CD4-positive, CD25-positive, alpha-beta regulatory T cell (primary cell): ENCODE data around the gene G6PD. TPM values are rescaled to one million over a fixed set of nuclear protein-coding genes. Genes with fewer than 3 reads are reported as not detected.

Experiments used
- ATAC-seq, 2 donors: fragments of 150-1000 bp; cut with Tn5 transposase; one replicate each; pipeline ENCODE4 v1.10.0; 2021; ENCODE audit warnings: low read depth in 2 of 2, moderate number of reproducible peaks in 2 of 2, moderate library complexity in 1 of 2
- DNase-seq, 3 donors: peaks; one replicate each; pipeline versions ENCODE4 v3.0.0 to v3.0.0-alpha.2; 2012 to 2022; ENCODE audit warnings: mixed read lengths in 1 of 3
- H3K27ac ChIP-seq: one replicate; pipeline ENCODE4 v1.7.0; 2013; ENCODE audit warnings: mild to moderate bottlenecking, low read length; ENCODE audit not compliant: insufficient read depth, poor library complexity, severe bottlenecking
- H3K27me3 ChIP-seq: one replicate; pipeline ENCODE4 v1.7.0; 2013; ENCODE audit warnings: low read length; ENCODE audit not compliant: control insufficient read depth, insufficient read depth
- H3K36me3 ChIP-seq: one replicate; pipeline ENCODE4 v1.7.0; 2013; ENCODE audit warnings: mild to moderate bottlenecking, low read length, moderate library complexity; ENCODE audit not compliant: control insufficient read depth, insufficient read depth
- H3K4me1 ChIP-seq: 2 replicates; pipeline ENCODE4 v1.7.0; 2013; ENCODE audit warnings: mild to moderate bottlenecking, low read length; ENCODE audit not compliant: insufficient read depth, control insufficient read depth, poor library complexity, severe bottlenecking
- H3K4me3 ChIP-seq: one replicate; pipeline ENCODE4 v1.7.0; 2013; ENCODE audit warnings: low read depth, mild to moderate bottlenecking, low read length, moderate library complexity
- H3K9me3 ChIP-seq, 2 experiments: 1 replicate in 1 of 2; 2 replicates in 1 of 2; pipeline ENCODE4 v1.7.0; 2013; ENCODE audit warnings: low read length in 2 of 2, mild to moderate bottlenecking in 1 of 2, moderate library complexity in 1 of 2; ENCODE audit not compliant: control insufficient read depth in 2 of 2
- H3K27ac Mint-ChIP-seq, 3 donors: one replicate each; pipeline ENCODE4 v1.8.0; 2020 to 2022; ENCODE audit warnings: mild to moderate bottlenecking in 3 of 3, mixed read lengths in 3 of 3, moderate library complexity in 2 of 3
- H3K27me3 Mint-ChIP-seq: one replicate; pipeline ENCODE4 v1.8.0; 2022; ENCODE audit warnings: mild to moderate bottlenecking, mixed read lengths
- H3K36me3 Mint-ChIP-seq: one replicate; pipeline ENCODE4 v1.8.0; 2020; ENCODE audit warnings: mixed read lengths
- H3K4me1 Mint-ChIP-seq, 4 donors: one replicate each; pipeline ENCODE4 v1.8.0; 2020 to 2022; ENCODE audit warnings: mixed read lengths in 4 of 4, mild to moderate bottlenecking in 1 of 4
- H3K4me3 Mint-ChIP-seq, 4 donors: one replicate each; pipeline ENCODE4 v1.8.0; 2020 to 2022; ENCODE audit warnings: mild to moderate bottlenecking in 4 of 4, mixed read lengths in 4 of 4, moderate library complexity in 3 of 4
- H3K9me3 Mint-ChIP-seq, 7 donors: one replicate each; pipeline ENCODE4 v1.8.0; 2020 to 2022; ENCODE audit warnings: mixed read lengths in 7 of 7, mild to moderate bottlenecking in 3 of 7, moderate library complexity in 2 of 7
- polyA plus RNA-seq, 4 donors: library from polyadenylated mRNA; unstranded; fragments of 300-500 nt; fragmentation: Illumina TruSeq; gene quantifications; one replicate each; pipeline ENCODE4 v1.2.3, GENCODE V29; 2021
- total RNA-seq: library from RNA; stranded (reverse); gene quantifications from one replicate; pipeline ENCODE4 v1.2.3, GENCODE V29; 2022

The G6PD gene
- total and polyA plus RNA-seq, 5 donors from 2014 or later = 2.3 to 36.5 (median 4.5) TPM

GRCh38 chrX:154483325-154483724 lies 63.3 kb downstream of the G6PD start:
- Histone ChIP-seq H3K27ac (no peak overlapping the region), H3K4me1 (peaks cover 27% of the 10 kb centered on the region), H3K9me3 (no peaks in the 10 kb centered on the region), H3K36me3 (peaks cover 3% of the 10 kb centered on the region), H3K27me3 (no peaks in the 10 kb centered on the region), H3K4me3 (no peak overlapping the region)
- H3K9me3 Mint-ChIP-seq = no peaks in the 10 kb centered on the region
- DNase-seq (no peak), ATAC-seq (no peak)
- peak overlapping the region in 1 of 4 donors; percentile 44 for H3K4me3 Mint-ChIP-seq
- no peaks in the 10 kb centered on the region for H3K36me3 Mint-ChIP-seq
- no peak overlapping the region for H3K27ac Mint-ChIP-seq
- peaks cover 0 to 40% (median 6%) of the 10 kb centered on the region in 4 donors for H3K4me1 Mint-ChIP-seq
- H3K27me3 Mint-ChIP-seq = no peaks in the 10 kb centered on the region

- no peak overlapping the region for H3K27ac ChIP-seq
- Mint-ChIP-seq H3K4me1 (peaks cover 0 to 37% (median 5%) of the 10 kb centered on the region in 4 donors), H3K36me3 (no peaks in the 10 kb centered on the region), H3K9me3 (no peaks in the 10 kb centered on the region), H3K4me3 (peak overlapping the region in 1 of 4 donors; percentile 43), H3K27me3 (no peaks in the 10 kb centered on the region), H3K27ac (no peak overlapping the region)
- no peaks in the 10 kb centered on the region for H3K9me3 ChIP-seq
- H3K4me3 ChIP-seq = no peak overlapping the region
- ATAC-seq (no peak), DNase-seq (no peak)
- H3K36me3 ChIP-seq = peaks cover 3% of the 10 kb centered on the region
- no peaks in the 10 kb centered on the region for H3K27me3 ChIP-seq
- peaks cover 29% of the 10 kb centered on the region for H3K4me1 ChIP-seq
Measured at GRCh38 chrX:154482786-154483185, 63.9 kb downstream of the G6PD start.

GRCh38 chrX:154481911-154482601 lies 64.6 kb downstream of the G6PD start:
- Histone ChIP-seq H3K36me3 (peaks cover 3% of the 10 kb centered on the region), H3K4me3 (no peak overlapping the region), H3K27me3 (no peaks in the 10 kb centered on the region), H3K4me1 (peaks cover 30% of the 10 kb centered on the region), H3K9me3 (no peaks in the 10 kb centered on the region), H3K27ac (no peak overlapping the region)
- Mint-ChIP-seq H3K4me3 (peak overlapping the region in 3 of 4 donors; percentile 21 to 43 (median 24)), H3K9me3 (no peaks in the 10 kb centered on the region), H3K27me3 (no peaks in the 10 kb centered on the region), H3K27ac (no peak overlapping the region), H3K36me3 (no peaks in the 10 kb centered on the region), H3K4me1 (peaks cover 0 to 42% (median 4%) of the 10 kb centered on the region in 4 donors)
- ATAC-seq = no peak
- DNase-seq = no peak

Other genes with a start within 250 kb of the G6PD start
- 1,918 TPM for gene FLNA, start 172.2 kb downstream of the G6PD start, total RNA-seq
- gene FLNA, start 172.2 kb downstream of the G6PD start, polyA plus RNA-seq = 100 to 1,000 TPM; 219 to 283 (median 250) TPM
- 133 TPM for gene EMD, start 167.6 kb downstream of the G6PD start, total RNA-seq
- 10 to 100 TPM; 31.8 to 44.0 (median 34.6) TPM for gene EMD, start 167.6 kb downstream of the G6PD start, polyA plus RNA-seq
- gene RPL10, start 148.5 kb downstream of the G6PD start, total RNA-seq = 4,192 TPM
- 1,000 to 10,000 TPM; 3,877 to 6,073 (median 4,905) TPM for gene RPL10, start 148.5 kb downstream of the G6PD start, polyA plus RNA-seq
- gene DNASE1L1, start 137.6 kb downstream of the G6PD start, total RNA-seq = 29.7 TPM
- 10 to 100 TPM; 12.2 to 23.1 (median 19.1) TPM for gene DNASE1L1, start 137.6 kb downstream of the G6PD start, polyA plus RNA-seq
- 84.2 TPM for gene TAFAZZIN, start 135.3 kb downstream of the G6PD start, total RNA-seq
- gene TAFAZZIN, start 135.3 kb downstream of the G6PD start, polyA plus RNA-seq = 10 to 100 TPM; 28.4 to 37.7 (median 34.3) TPM
- gene ATP6AP1, start 118.2 kb downstream of the G6PD start, total RNA-seq = 44.9 TPM
- gene ATP6AP1, start 118.2 kb downstream of the G6PD start, polyA plus RNA-seq = 100 to 1,000 TPM; 100 to 125 (median 112) TPM
- 169 TPM for gene GDI1, start 109.7 kb downstream of the G6PD start, total RNA-seq
- 10 to 100 TPM; 33.7 to 46.3 (median 41.9) TPM for gene GDI1, start 109.7 kb downstream of the G6PD start, polyA plus RNA-seq
- 55.1 TPM for gene FAM50A, start 102.7 kb downstream of the G6PD start, total RNA-seq
- 10 to 100 TPM; 33.7 to 52.5 (median 38.6) TPM for gene FAM50A, start 102.7 kb downstream of the G6PD start, polyA plus RNA-seq
- gene PLXNA3, start 88.6 kb downstream of the G6PD start, total RNA-seq = 64.6 TPM
- gene PLXNA3, start 88.6 kb downstream of the G6PD start, polyA plus RNA-seq = 1 to 10 TPM in 1 of 4 donors, under 1 TPM in 3; 0.32 to 1.8 (median 0.34) TPM
- 8.9 TPM for gene LAGE3, start 67.6 kb downstream of the G6PD start, total RNA-seq
- gene LAGE3, start 67.6 kb downstream of the G6PD start, polyA plus RNA-seq = 10 to 100 TPM; 39.5 to 47.9 (median 43.3) TPM
- gene UBL4A, start 60.2 kb downstream of the G6PD start, total RNA-seq = 12.5 TPM
- gene UBL4A, start 60.2 kb downstream of the G6PD start, polyA plus RNA-seq = 10 to 100 TPM; 51.8 to 59.5 (median 55.0) TPM
- 18.4 TPM for gene SLC10A3, start 56.2 kb downstream of the G6PD start, total RNA-seq
- 10 to 100 TPM; 32.8 to 40.2 (median 36.7) TPM for gene SLC10A3, start 56.2 kb downstream of the G6PD start, polyA plus RNA-seq
- 28.2 TPM for gene FAM3A, start 30.6 kb downstream of the G6PD start, total RNA-seq
- gene FAM3A, start 30.6 kb downstream of the G6PD start, polyA plus RNA-seq = 10 to 100 TPM; 13.4 to 21.5 (median 19.0) TPM
- gene IKBKG, start 774 bp upstream of the G6PD start, total RNA-seq = 48.0 TPM
- gene IKBKG, start 774 bp upstream of the G6PD start, polyA plus RNA-seq = 10 to 100 TPM; 27.9 to 39.6 (median 33.5) TPM
- gene CTAG1A, start 38.3 kb upstream of the G6PD start, total RNA-seq = not detected
- gene CTAG1A, start 38.3 kb upstream of the G6PD start, polyA plus RNA-seq = not detected
- gene CTAG1B, start 72.4 kb upstream of the G6PD start, total RNA-seq = not detected
- gene CTAG1B, start 72.4 kb upstream of the G6PD start, polyA plus RNA-seq = not detected
- not detected for gene CTAG2, start 106.7 kb upstream of the G6PD start, total RNA-seq
- gene CTAG2, start 106.7 kb upstream of the G6PD start, polyA plus RNA-seq = not detected
- gene GAB3, start 204.2 kb upstream of the G6PD start, total RNA-seq = 6.0 TPM
- 1 to 10 TPM in 1 of 4 donors, under 1 TPM in 3; 0.07 to 1.5 (median 0.55) TPM for gene GAB3, start 204.2 kb upstream of the G6PD start, polyA plus RNA-seq
- 55.0 TPM for gene DKC1, start 216.0 kb upstream of the G6PD start, total RNA-seq
- 10 to 100 TPM; 28.3 to 44.8 (median 38.0) TPM for gene DKC1, start 216.0 kb upstream of the G6PD start, polyA plus RNA-seq